Fibroblast of the aortic adventitia (primary cell): ENCODE data around the gene YTHDF1. TPM values are rescaled to one million over a fixed set of nuclear protein-coding genes. Genes with fewer than 3 reads are reported as not detected.
"Not testable (repeated sequence)": the region's sequence is repeated elsewhere in the genome, so short reads cannot be mapped to it uniquely, and the experiment has no call there.

Experiments
- DNase-seq: peaks from one replicate; pipeline ENCODE4 v3.0.0-alpha.2; 2010; ENCODE audit warnings: low read depth
- H3K4me3 ChIP-seq: 2 replicates; pipeline ENCODE4 v1.5.1; 2011; ENCODE audit warnings: low read depth, mild to moderate bottlenecking, control low read depth, low read length, moderate library complexity
- CTCF ChIP-seq: IDR thresholded peaks from 2 replicates; pipeline ENCODE4 v1.5.1; 2011; ENCODE audit warnings: mild to moderate bottlenecking, low read length, control low read depth, inconsistent platforms; ENCODE audit not compliant: insufficient read depth
- total RNA-seq: library from RNA; depleted of rRNA; stranded (reverse); fragments of >200 nt; gene quantifications from 2 replicates; pipeline ENCODE4 v1.2.3, GENCODE V29; 2012; ENCODE audit warnings: low replicate concordance

The YTHDF1 gene
- total RNA-seq, 1 donor, result 24.8 TPM

GRCh38 chr20:63163171-63163570 lies 52.8 kb downstream of the YTHDF1 start:
- no peak for DNase-seq
- no peak overlapping the region for H3K4me3 ChIP-seq
- no peak for TF ChIP-seq CTCF

GRCh38 chr20:63162206-63162795 lies 53.6 kb downstream of the YTHDF1 start:
- H3K4me3 ChIP-seq, result no peak overlapping the region
- TF ChIP-seq CTCF, result no peak
- DNase-seq, result no peak

- DNase-seq, result no peak
- TF ChIP-seq CTCF, result no peak
- H3K4me3 ChIP-seq, result no peak overlapping the region
Observed at GRCh38 chr20:63161176-63161651, 54.7 kb downstream of the YTHDF1 start.

- TF ChIP-seq CTCF, result no peak
- no peak for DNase-seq
- H3K4me3 ChIP-seq, result no peak overlapping the region
Observed at GRCh38 chr20:63160641-63161175, 55.2 kb downstream of the YTHDF1 start.

- no peak overlapping the region for H3K4me3 ChIP-seq
- no peak for DNase-seq
- TF ChIP-seq CTCF, result no peak
Observed at GRCh38 chr20:63159826-63160640, 55.9 kb downstream of the YTHDF1 start.

GRCh38 chr20:63159251-63159650 lies 56.7 kb downstream of the YTHDF1 start:
- H3K4me3 ChIP-seq, DNase-seq: not testable (repeated sequence)

GRCh38 chr20:63158845-63159244 lies 57.1 kb downstream of the YTHDF1 start:
- DNase-seq, result no peak
- H3K4me3 ChIP-seq, result no peak overlapping the region
- no peak for TF ChIP-seq CTCF
